KOPT-K1 (cell line): ENCODE measurements around the gene METAP1.
"Not testable (repeated sequence)": the region's sequence is repeated elsewhere in the genome, so short reads cannot be mapped to it uniquely, and the experiment has no call there.

Experiments
- H3K27ac ChIP-seq: fragments of 200-600 bp; sonication (generic); 2 replicates; pipeline ENCODE4 v1.5.1; 2016; ENCODE audit warnings: antibody characterized with exemption, mild to moderate bottlenecking, low read depth, low read length; ENCODE audit not compliant: poor library complexity, severe bottlenecking
- H3K36me3 ChIP-seq: fragments of 200-600 bp; sonication (generic); 2 replicates; pipeline ENCODE4 v1.5.1; 2017; ENCODE audit warnings: antibody characterized with exemption, mild to moderate bottlenecking, low read length, moderate library complexity; ENCODE audit not compliant: insufficient read depth
- H3K9me3 ChIP-seq: fragments of 200-600 bp; sonication (generic); 2 replicates; pipeline ENCODE4 v1.5.1; 2017; ENCODE audit warnings: antibody characterized with exemption, low read length, mild to moderate bottlenecking; ENCODE audit not compliant: insufficient read depth, poor library complexity, severe bottlenecking

Gene METAP1

DNA sequence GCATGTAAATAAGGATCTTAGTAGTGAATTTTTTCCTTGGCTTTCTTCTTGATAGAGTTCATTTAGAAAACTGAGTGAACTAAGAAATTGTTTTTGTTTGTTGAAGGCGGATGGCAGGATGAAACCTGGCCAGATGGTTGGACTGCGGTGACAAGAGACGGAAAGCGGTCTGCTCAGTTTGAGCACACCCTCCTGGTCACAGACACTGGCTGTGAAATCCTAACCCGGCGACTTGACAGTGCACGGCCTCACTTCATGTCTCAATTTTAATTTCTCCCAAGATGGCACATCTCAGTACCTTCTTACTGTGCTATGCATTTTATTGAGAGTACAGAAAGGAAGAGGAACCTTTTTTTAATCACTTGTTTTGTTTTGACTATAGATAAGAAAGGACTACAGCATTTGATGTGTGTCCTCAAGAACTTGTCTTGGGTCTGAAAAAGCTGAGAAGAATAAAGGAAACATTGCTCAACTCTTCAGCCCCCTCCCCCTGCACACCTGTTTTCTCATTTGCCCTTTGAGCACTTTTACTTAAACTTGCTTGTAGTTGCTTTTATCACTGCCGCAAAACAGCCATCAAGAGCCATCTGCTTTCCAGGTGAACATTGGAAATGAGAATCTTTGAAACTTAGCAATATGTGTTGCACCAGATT lies 65.7 kb downstream of the METAP1 start:
- H3K9me3 ChIP-seq = no peaks in the 10 kb centered on the region
- peaks cover 79% of the 10 kb centered on the region for H3K36me3 ChIP-seq
- H3K27ac ChIP-seq = no peak overlapping the region

DNA sequence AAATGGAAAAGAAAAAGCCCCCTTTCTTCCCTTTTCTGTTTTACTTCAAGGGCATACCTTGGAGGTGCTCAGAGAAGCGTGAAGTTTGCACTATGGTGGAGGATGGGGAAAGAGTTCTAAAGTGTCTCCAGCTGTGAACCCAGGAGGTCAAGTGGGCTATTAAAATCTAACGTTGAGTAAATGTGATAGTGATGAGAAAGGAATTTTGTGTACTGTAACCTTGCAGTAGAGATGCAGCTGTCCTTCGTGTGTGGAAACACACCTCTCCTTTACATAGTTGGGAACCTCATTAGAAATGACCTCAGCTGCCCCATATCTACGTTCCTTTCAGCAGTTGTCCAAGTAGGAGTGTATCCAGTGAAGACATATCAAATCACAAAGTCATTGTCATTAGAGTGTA lies 66.6 kb downstream of the METAP1 start:
- H3K27ac ChIP-seq = no peak overlapping the region
- peaks cover 83% of the 10 kb centered on the region for H3K36me3 ChIP-seq
- H3K9me3 ChIP-seq = no peaks in the 10 kb centered on the region

DNA sequence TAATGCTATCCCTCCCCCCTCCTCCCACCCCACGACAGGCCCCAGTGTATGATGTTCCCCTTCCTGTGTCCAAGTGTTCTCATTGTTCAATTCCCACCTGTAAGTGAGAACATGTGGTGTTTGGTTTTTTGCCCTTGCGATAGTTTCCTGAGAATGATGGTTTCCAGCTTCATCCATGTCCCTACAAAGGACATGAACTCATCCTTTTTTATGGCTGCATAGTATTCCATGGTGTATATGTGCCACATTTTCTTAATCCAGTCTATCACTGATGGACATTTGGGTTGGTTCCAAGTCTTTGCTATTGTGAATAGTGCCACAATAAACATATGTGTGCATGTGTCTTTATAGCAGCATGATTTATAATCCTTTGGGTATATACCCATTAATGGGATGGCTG lies 70.0 kb downstream of the METAP1 start:
- H3K27ac ChIP-seq, H3K9me3 ChIP-seq: not testable (repeated sequence)
- H3K36me3 ChIP-seq = peaks cover 79% of the 10 kb centered on the region

DNA sequence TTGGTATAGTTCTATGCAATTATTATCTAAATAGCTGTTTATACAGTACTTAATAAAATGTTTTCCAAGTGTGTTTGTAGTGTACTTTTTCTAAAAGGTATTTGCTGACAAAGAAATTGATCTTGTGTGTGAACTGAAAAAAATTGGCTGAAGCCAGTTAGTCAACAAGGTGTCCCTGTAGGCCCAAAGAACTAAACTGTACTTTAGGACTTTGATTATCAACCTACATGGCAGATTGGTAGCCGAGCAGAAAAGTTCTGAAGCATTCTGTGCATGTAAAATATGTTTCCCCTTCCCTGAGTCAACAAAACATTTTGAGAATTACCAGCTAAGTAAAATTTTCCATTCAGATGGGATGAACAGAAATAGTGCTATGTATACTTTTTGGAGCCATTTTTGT lies 72.1 kb downstream of the METAP1 start:
- no peaks in the 10 kb centered on the region for H3K9me3 ChIP-seq
- H3K27ac ChIP-seq = no peak overlapping the region
- H3K36me3 ChIP-seq = peaks cover 79% of the 10 kb centered on the region

DNA sequence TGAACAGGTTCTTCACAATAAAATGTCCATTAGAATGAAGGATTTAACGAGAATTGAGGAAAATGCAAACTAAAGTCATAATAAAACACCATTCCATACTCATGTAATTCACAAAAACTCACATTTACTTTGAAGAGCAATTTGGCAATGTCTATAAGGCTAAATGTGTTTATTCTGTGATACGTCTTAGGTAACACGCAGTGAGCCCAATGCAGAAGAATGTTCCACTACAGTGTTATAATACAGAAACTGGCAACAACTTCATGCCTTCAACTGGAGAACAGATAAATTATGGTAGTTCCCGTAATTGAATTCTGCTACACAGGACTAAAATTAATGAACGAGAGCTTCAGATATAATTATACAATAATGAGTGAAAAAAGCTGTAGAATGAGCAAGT lies 75.6 kb downstream of the METAP1 start:
- peaks cover 96% of the 10 kb centered on the region for H3K36me3 ChIP-seq
- H3K27ac ChIP-seq = no peak overlapping the region
- no peaks in the 10 kb centered on the region for H3K9me3 ChIP-seq

DNA sequence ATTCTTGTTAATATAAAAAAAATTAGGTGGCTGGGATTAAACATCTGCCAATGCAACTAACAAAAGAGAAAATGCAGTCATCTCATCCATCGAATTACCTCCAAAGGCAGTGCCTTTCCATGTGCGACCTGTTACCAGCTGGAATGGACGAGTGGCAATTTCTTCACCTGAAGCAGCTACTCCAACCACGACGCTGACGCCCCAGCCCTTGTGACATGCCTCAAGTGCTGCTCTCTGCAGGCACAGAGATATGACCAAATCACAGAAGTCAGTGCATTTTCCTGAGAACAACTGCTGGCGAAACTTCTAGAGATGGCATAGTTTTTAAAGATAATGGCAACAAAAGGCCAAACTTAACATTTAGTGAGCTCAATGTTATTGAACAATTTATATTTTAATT lies 79.3 kb downstream of the METAP1 start:
- Histone ChIP-seq H3K36me3 (peaks cover 100% of the 10 kb centered on the region), H3K9me3 (no peaks in the 10 kb centered on the region), H3K27ac (no peak overlapping the region)

DNA sequence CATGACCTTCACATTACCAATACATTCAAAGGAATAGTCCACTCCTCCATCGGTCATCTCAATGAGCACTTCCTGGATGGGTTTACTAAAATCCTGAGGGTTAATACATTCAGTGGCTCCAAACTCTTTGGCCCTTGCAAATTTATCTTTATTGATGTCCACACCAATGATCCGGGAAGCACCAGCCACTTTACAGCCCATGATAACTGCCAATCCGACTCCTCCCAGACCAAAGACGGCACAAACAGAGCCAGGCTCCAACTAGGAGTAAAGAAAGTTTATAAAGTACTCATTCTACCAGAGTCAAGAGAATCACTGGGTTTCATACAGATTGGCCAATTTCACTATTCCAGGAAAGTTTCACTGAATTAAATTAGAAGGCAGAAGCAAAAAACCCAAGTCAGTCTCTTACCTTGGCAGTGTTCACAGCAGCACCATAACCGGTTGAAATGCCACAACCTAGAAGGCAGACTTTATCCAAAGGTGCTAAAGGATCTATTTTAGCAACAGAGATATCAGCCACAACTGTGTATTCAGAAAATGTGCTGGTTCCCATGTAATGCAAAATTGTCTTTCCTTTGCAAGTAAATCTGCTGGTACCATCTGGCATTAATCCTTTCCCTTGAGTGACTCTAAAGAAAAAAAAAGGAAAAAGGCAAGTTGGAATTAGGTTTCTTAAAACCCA lies 80.9 kb downstream of the METAP1 start:
- H3K27ac ChIP-seq = no peak overlapping the region
- H3K9me3 ChIP-seq = no peaks in the 10 kb centered on the region
- H3K36me3 ChIP-seq = peaks cover 100% of the 10 kb centered on the region

DNA sequence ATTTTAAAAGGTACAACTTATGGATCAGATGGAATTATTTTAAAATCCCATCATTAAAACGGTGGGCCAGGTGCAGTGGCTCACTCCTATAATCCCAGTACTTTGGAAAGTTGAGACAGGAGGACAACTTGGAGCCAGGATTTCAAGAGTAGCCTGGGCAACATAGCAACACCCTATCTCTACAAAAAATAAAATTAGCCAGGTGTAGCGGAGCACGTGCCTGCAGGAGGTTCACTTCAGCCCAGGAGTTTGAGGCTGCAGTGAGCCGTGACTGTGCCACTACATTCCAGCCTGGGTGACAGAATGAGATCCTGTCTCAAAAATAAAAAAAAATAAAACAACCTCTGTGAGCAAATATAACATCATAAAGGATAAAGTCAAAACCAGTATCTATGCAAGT lies 81.7 kb downstream of the METAP1 start:
- peaks cover 100% of the 10 kb centered on the region for H3K36me3 ChIP-seq
- H3K27ac ChIP-seq = no peak overlapping the region
- no peaks in the 10 kb centered on the region for H3K9me3 ChIP-seq

DNA sequence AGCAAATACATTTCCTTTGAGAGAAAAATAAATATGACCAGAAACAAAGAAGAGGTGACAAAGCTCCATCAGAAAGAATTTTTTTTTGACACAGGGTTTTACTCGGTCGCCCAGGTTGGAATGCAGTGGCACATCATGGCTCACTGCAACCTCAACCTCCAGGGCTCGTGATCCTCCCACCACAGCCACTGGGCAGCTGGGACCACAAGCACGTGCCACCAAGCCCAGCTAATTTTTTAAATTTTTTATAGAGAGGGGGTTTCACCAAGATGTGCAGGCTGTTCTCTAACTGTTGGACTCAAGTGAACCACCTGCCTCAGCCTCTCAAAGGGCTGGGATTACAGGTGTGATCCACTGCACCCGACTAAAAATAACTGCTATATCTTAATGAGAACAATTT lies 82.8 kb downstream of the METAP1 start:
- Histone ChIP-seq H3K9me3 (no peaks in the 10 kb centered on the region), H3K36me3 (peaks cover 100% of the 10 kb centered on the region), H3K27ac (no peak overlapping the region)

DNA sequence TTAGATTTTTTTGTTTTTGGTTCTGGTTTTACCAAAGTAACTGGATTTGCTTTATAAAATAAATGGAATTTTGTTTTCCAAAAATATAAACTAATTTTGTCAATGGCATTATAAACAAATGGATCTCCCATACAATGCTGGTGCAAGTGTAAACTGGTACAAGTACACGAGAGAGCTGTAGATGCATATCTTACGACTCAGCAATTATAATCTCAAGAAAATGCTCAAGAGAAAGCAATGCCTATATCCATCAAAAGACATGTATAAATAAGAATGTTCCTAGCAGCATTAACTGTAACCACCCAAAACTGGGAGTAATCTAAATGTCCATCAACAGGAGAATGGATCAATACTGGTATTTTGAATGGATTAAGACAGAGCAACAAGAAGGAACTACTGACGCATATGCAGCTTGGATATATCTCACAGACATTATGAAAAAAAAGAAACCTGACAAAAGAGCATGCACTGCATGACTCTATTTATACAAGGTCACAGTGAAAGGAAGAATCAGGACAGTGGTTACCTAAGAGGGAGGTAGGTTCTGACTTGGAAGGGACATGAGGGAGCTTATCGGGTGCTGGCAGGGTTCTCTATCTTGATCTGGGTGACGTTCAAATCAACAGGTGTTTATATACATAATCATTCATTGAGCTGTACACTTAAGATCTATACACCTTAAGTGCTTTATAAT lies 83.6 kb downstream of the METAP1 start:
- Histone ChIP-seq H3K9me3 (no peaks in the 10 kb centered on the region), H3K36me3 (peaks cover 100% of the 10 kb centered on the region), H3K27ac (no peak overlapping the region)

DNA sequence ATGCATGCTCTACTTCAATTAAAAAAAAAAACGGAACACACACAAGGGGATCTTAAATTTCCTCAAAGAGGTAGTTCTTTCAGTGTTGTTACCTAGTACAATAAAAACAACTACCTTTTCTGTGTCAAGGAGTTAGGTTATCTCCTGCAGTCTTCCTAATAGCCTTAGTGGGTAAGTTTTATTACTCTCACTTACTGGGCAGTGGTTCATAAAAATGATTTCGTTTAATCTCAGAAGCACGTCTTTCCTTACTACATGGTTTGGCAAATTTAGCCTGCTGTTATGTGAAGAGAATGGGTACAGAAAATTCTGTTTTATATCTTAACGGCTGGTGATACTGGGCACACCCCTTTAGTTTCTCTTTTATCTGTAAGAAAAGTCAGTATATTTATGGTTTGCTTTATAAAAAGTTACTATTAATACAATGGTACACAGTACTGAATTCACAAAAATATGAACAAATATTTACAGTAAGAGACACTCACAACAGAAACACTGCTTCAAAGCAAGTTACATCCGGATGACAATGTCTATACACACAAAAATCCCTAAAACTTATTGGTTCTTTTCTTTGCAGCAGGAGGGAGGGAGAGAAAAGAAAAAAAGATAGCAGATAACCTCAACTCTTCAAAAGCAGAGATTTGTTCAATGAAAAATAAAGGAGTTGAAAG lies 84.2 kb downstream of the METAP1 start:
- Histone ChIP-seq H3K36me3 (peaks cover 100% of the 10 kb centered on the region), H3K9me3 (no peaks in the 10 kb centered on the region), H3K27ac (no peak overlapping the region)

DNA sequence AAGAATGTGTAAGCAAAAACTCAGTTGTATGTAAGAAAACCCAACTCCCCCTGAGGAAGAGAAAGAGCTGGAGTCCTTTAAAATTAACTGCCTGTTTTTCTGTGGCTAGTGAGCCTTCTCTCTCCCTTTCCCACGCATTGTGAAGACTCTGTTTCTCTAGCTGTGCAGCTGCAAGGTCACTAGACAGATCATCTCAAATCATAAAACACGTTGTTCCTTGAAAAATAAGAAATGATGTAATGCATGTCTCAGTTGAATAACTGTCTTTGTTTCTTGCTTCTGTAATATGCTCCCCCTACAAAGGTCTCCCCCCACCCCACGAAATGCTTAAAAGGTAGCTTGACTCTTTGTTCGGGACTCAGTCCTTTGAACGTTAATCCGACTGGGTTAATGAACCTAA lies 85.3 kb downstream of the METAP1 start:
- H3K27ac ChIP-seq, H3K9me3 ChIP-seq: not testable (repeated sequence)
- H3K36me3 ChIP-seq = peaks cover 100% of the 10 kb centered on the region

DNA sequence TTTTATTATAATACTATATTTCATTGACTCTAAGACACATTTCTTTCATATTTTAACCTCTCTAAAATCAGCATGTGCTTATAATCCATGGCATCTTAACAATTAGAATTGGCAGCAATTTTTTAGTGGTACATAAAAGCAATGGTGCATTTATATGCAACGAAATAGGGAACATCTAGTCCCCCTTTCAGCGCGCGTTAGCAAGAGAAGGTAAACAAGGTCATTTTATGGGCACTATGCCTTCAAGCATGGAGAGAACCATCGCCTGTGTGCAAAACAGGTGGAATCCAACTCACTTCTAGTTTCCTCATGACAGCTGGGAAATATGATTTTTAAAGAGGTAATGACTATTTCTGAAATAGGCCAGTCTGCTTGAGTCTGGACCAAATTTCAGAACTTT lies 86.7 kb downstream of the METAP1 start:
- H3K36me3 ChIP-seq = peaks cover 87% of the 10 kb centered on the region
- H3K27ac ChIP-seq = no peak overlapping the region

DNA sequence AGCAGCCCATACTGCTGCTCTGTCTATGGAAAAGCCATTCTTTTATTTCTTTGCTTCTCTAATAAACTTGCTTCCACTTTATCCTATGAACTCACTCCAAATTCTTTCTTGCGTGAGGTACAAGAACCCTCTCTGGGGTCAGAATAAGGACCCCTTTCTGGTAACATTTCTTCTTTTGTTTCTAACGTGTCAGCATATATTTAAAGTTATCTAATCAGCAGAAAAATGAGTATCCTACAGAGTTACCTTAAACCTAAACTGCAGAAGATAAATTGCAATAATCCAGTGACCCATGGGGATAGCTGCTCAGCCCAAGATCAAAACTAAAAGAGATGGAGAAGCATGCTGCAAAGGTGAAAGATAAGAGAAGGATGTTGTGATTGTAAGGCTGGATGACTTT lies 89.1 kb downstream of the METAP1 start:
- no peaks in the 10 kb centered on the region for H3K9me3 ChIP-seq
- no peak overlapping the region for H3K27ac ChIP-seq
- peaks cover 63% of the 10 kb centered on the region for H3K36me3 ChIP-seq

More for the DNA sequence above, 86.7 kb downstream of the METAP1 start:
- H3K9me3 ChIP-seq = no peaks in the 10 kb centered on the region

DNA sequence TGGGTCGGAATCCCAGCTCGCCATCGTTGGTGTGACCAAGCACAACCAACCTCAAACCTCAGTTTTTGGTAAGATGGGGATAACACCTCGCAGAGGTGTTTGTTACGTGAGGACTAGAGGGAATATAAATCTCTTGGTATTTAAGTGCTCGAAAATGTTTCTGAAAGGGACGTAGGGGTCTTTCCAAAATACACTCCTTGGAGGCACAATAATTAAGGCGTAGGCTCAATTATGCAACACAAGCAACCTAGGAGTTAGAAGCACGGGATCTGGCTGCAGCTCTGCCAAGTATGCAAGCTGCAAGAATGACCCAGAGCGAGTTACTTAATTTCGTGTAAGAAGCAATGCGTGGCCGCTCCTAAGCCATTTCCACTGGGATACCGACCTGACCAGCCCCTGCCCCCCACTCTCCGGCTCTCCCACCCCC lies 92.5 kb downstream of the METAP1 start:
- H3K9me3 ChIP-seq = no peaks in the 10 kb centered on the region
- peak overlapping the region; percentile 85 for H3K27ac ChIP-seq
- peaks cover 28% of the 10 kb centered on the region for H3K36me3 ChIP-seq
